ENCODE data around the gene SERPINA6.
"Not testable (repeated sequence)": the region's sequence is repeated elsewhere in the genome, so short reads cannot be mapped to it uniquely, and the experiment has no call there.

Gene SERPINA6

GRCh38 chr14:94310248-94310647 lies 12.9 kb downstream of the SERPINA6 start:
- Histone ChIP-seq H3K27me3 (ENCODE audit: control insufficient read depth, insufficient read depth, low read length) (no peaks in the 10 kb centered on the region), H3K4me3 (ENCODE audit: low read length) (no peak overlapping the region), H3K9ac (ENCODE audit: low read length) (no peak overlapping the region), H3K27ac (ENCODE audit: low read depth, low read length) (no peak overlapping the region), H3K4me1 (ENCODE audit: control insufficient read depth, insufficient read depth, low read length) (no peaks in the 10 kb centered on the region), H3K36me3 (ENCODE audit: control insufficient read depth, insufficient read depth, low read length) (no peaks in the 10 kb centered on the region)

GRCh38 chr14:94309721-94310120 lies 13.4 kb downstream of the SERPINA6 start:
- Histone ChIP-seq H3K4me1 (ENCODE audit: control insufficient read depth, insufficient read depth, low read length) (no peaks in the 10 kb centered on the region), H3K27me3 (ENCODE audit: control insufficient read depth, insufficient read depth, low read length) (no peaks in the 10 kb centered on the region), H3K4me3 (ENCODE audit: low read length) (no peak overlapping the region), H3K36me3 (ENCODE audit: control insufficient read depth, insufficient read depth, low read length) (no peaks in the 10 kb centered on the region), H3K27ac (ENCODE audit: low read depth, low read length) (no peak overlapping the region), H3K9ac (ENCODE audit: low read length) (no peak overlapping the region)

- Histone ChIP-seq H3K27ac (ENCODE audit: low read depth, low read length) (no peak overlapping the region), H3K27me3 (ENCODE audit: control insufficient read depth, insufficient read depth, low read length) (no peaks in the 10 kb centered on the region), H3K9ac (ENCODE audit: low read length) (no peak overlapping the region), H3K36me3 (ENCODE audit: control insufficient read depth, insufficient read depth, low read length) (no peaks in the 10 kb centered on the region), H3K4me1 (ENCODE audit: control insufficient read depth, insufficient read depth, low read length) (no peaks in the 10 kb centered on the region), H3K4me3 (ENCODE audit: low read length) (no peak overlapping the region)
Observed at GRCh38 chr14:94307410-94307992, 15.6 kb downstream of the SERPINA6 start.

GRCh38 chr14:94306047-94306978 lies 16.8 kb downstream of the SERPINA6 start:
- H3K27ac ChIP-seq (ENCODE audit: low read depth, low read length): no peak overlapping the region
- H3K36me3 ChIP-seq (ENCODE audit: control insufficient read depth, insufficient read depth, low read length): no peaks in the 10 kb centered on the region
- H3K27me3 ChIP-seq (ENCODE audit: control insufficient read depth, insufficient read depth, low read length): no peaks in the 10 kb centered on the region
- no peaks in the 10 kb centered on the region for H3K4me1 ChIP-seq (ENCODE audit: control insufficient read depth, insufficient read depth, low read length)
- H3K4me3 ChIP-seq (ENCODE audit: low read length): no peak overlapping the region
- no peak overlapping the region for H3K9ac ChIP-seq (ENCODE audit: low read length)

GRCh38 chr14:94305620-94306019 lies 17.5 kb downstream of the SERPINA6 start:
- Histone ChIP-seq H3K36me3 (ENCODE audit: control insufficient read depth, insufficient read depth, low read length) (no peaks in the 10 kb centered on the region), H3K27ac (ENCODE audit: low read depth, low read length) (no peak overlapping the region), H3K9ac (ENCODE audit: low read length) (no peak overlapping the region), H3K4me3 (ENCODE audit: low read length) (no peak overlapping the region), H3K27me3 (ENCODE audit: control insufficient read depth, insufficient read depth, low read length) (no peaks in the 10 kb centered on the region), H3K4me1 (ENCODE audit: control insufficient read depth, insufficient read depth, low read length) (no peaks in the 10 kb centered on the region)

GRCh38 chr14:94304243-94304642 lies 18.9 kb downstream of the SERPINA6 start:
- H3K4me1 ChIP-seq (ENCODE audit: control insufficient read depth, insufficient read depth, low read length): no peaks in the 10 kb centered on the region
- H3K27ac ChIP-seq (ENCODE audit: low read depth, low read length): no peak overlapping the region
- no peak overlapping the region for H3K4me3 ChIP-seq (ENCODE audit: low read length)
- no peaks in the 10 kb centered on the region for H3K36me3 ChIP-seq (ENCODE audit: control insufficient read depth, insufficient read depth, low read length)
- H3K27me3 ChIP-seq (ENCODE audit: control insufficient read depth, insufficient read depth, low read length): no peaks in the 10 kb centered on the region
- no peak overlapping the region for H3K9ac ChIP-seq (ENCODE audit: low read length)

- no peak overlapping the region for H3K4me3 ChIP-seq (ENCODE audit: low read length)
- no peaks in the 10 kb centered on the region for H3K4me1 ChIP-seq (ENCODE audit: control insufficient read depth, insufficient read depth, low read length)
- H3K27me3 ChIP-seq (ENCODE audit: control insufficient read depth, insufficient read depth, low read length): no peaks in the 10 kb centered on the region
- no peak overlapping the region for H3K9ac ChIP-seq (ENCODE audit: low read length)
- H3K27ac ChIP-seq (ENCODE audit: low read depth, low read length): no peak overlapping the region
- no peaks in the 10 kb centered on the region for H3K36me3 ChIP-seq (ENCODE audit: control insufficient read depth, insufficient read depth, low read length)
Observed at GRCh38 chr14:94303111-94303510, 20.0 kb downstream of the SERPINA6 start.

- Histone ChIP-seq H3K27ac (ENCODE audit: low read depth, low read length) (no peak overlapping the region), H3K4me3 (ENCODE audit: low read length) (no peak overlapping the region), H3K4me1 (ENCODE audit: control insufficient read depth, insufficient read depth, low read length) (no peaks in the 10 kb centered on the region)
Observed at GRCh38 chr14:94298130-94298529, 25.0 kb downstream of the SERPINA6 start.

GRCh38 chr14:94296181-94296545 lies 27.0 kb downstream of the SERPINA6 start:
- H3K27ac ChIP-seq (ENCODE audit: low read depth, low read length); H3K4me1 ChIP-seq (ENCODE audit: control insufficient read depth, insufficient read depth, low read length); H3K9ac ChIP-seq (ENCODE audit: low read length); H3K4me3 ChIP-seq (ENCODE audit: low read length); H3K27me3 ChIP-seq (ENCODE audit: control insufficient read depth, insufficient read depth, low read length); H3K36me3 ChIP-seq (ENCODE audit: control insufficient read depth, insufficient read depth, low read length): not testable (repeated sequence)

More at GRCh38 chr14:94298130-94298529, 25.0 kb downstream of the SERPINA6 start:
- H3K27me3 ChIP-seq (ENCODE audit: control insufficient read depth, insufficient read depth, low read length): no peaks in the 10 kb centered on the region
- no peaks in the 10 kb centered on the region for H3K36me3 ChIP-seq (ENCODE audit: control insufficient read depth, insufficient read depth, low read length)
- H3K9ac ChIP-seq (ENCODE audit: low read length): no peak overlapping the region

- H3K27me3 ChIP-seq (ENCODE audit: control insufficient read depth, insufficient read depth, low read length): no peaks in the 10 kb centered on the region
- no peaks in the 10 kb centered on the region for H3K4me1 ChIP-seq (ENCODE audit: control insufficient read depth, insufficient read depth, low read length)
- H3K27ac ChIP-seq (ENCODE audit: low read depth, low read length): no peak overlapping the region
- no peak overlapping the region for H3K4me3 ChIP-seq (ENCODE audit: low read length)
- H3K36me3 ChIP-seq (ENCODE audit: control insufficient read depth, insufficient read depth, low read length): no peaks in the 10 kb centered on the region
- no peak overlapping the region for H3K9ac ChIP-seq (ENCODE audit: low read length)
Observed at GRCh38 chr14:94295360-94296180, 27.6 kb downstream of the SERPINA6 start.

GRCh38 chr14:94293578-94293924 lies 29.6 kb downstream of the SERPINA6 start:
- Histone ChIP-seq H3K9ac (ENCODE audit: low read length) (no peak overlapping the region), H3K27ac (ENCODE audit: low read depth, low read length) (no peak overlapping the region), H3K4me1 (ENCODE audit: control insufficient read depth, insufficient read depth, low read length) (no peaks in the 10 kb centered on the region), H3K36me3 (ENCODE audit: control insufficient read depth, insufficient read depth, low read length) (no peaks in the 10 kb centered on the region), H3K27me3 (ENCODE audit: control insufficient read depth, insufficient read depth, low read length) (no peaks in the 10 kb centered on the region), H3K4me3 (ENCODE audit: low read length) (no peak overlapping the region)

GRCh38 chr14:94292872-94293577 lies 30.1 kb downstream of the SERPINA6 start, which contains the start of gene SERPINA10:
TSS of gene SERPINA10 (minus strand) at chr14:94293268. CDS start at chr14:94290593, 2,675 bp downstream.
- Histone ChIP-seq H3K4me3 (ENCODE audit: low read length) (no peak within 1 kb of the TSS), H3K9ac (ENCODE audit: low read length) (no peak within 1 kb of the TSS), H3K27me3 (ENCODE audit: control insufficient read depth, insufficient read depth, low read length) (no peaks in the 10 kb centered on the region), H3K4me1 (ENCODE audit: control insufficient read depth, insufficient read depth, low read length) (no peaks in the 10 kb centered on the region), H3K27ac (ENCODE audit: low read depth, low read length) (no peak within 1 kb of the TSS), H3K36me3 (ENCODE audit: control insufficient read depth, insufficient read depth, low read length) (no peaks in the 10 kb centered on the region)

All from rectal smooth muscle tissue (tissue), 1 donor.